Ovary (tissue), 3 donors: ENCODE data around the gene TMC8.

Source experiments
- EP300 ChIP-seq: sonication (generic); formaldehyde crosslinking; IDR thresholded peaks from one replicate; pipeline ENCODE4 v1.6.1; 2017; ENCODE audit warnings: antibody characterized with exemption
- TF ChIP-seq, protein P1 (sequence below), 3 donors: fragments of 450-650 bp in 2 of 3; fragments of 200-600 bp in 1 of 3; IDR thresholded peaks; one replicate each; pipeline versions ENCODE4 v1.5.1 to v1.8.0; 2016 to 2022; ENCODE audit warnings: antibody characterized with exemption in 3 of 3, mild to moderate bottlenecking in 1 of 3
- donor health status: DM: no; HTN: no; CAD: no.

GRCh38 chr17:78121801-78122215, 8.8 kb upstream of the TMC8 start:
- TF ChIP-seq, protein P1, sequence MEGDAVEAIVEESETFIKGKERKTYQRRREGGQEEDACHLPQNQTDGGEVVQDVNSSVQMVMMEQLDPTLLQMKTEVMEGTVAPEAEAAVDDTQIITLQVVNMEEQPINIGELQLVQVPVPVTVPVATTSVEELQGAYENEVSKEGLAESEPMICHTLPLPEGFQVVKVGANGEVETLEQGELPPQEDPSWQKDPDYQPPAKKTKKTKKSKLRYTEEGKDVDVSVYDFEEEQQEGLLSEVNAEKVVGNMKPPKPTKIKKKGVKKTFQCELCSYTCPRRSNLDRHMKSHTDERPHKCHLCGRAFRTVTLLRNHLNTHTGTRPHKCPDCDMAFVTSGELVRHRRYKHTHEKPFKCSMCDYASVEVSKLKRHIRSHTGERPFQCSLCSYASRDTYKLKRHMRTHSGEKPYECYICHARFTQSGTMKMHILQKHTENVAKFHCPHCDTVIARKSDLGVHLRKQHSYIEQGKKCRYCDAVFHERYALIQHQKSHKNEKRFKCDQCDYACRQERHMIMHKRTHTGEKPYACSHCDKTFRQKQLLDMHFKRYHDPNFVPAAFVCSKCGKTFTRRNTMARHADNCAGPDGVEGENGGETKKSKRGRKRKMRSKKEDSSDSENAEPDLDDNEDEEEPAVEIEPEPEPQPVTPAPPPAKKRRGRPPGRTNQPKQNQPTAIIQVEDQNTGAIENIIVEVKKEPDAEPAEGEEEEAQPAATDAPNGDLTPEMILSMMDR (IDR thresholded peaks at IDR 0.05) = no peak
- no peak for TF ChIP-seq EP300
